DOHH2 (cell line): Measurements from ENCODE around the gene CCDC74B.
"Not testable (repeated sequence)": the region's sequence is repeated elsewhere in the genome, so short reads cannot be mapped to it uniquely, and the experiment has no call there.

Source experiments
- H3F3A ChIP-seq: fragments of 200-600 bp; sonication (generic), shearing (Covaris generic); 2 replicates; pipeline ENCODE4 v1.6.0; 2016; ENCODE audit warnings: antibody characterized with exemption, mild to moderate bottlenecking; ENCODE audit not compliant: control insufficient read depth, insufficient read depth
- H3K27ac ChIP-seq: fragments of 200-600 bp; sonication (generic); 2 replicates; pipeline ENCODE4 v1.5.1; 2014; ENCODE audit warnings: low read depth, mild to moderate bottlenecking, low read length, moderate library complexity
- H3K27me3 ChIP-seq: fragments of 200-600 bp; sonication (generic); 2 replicates; pipeline ENCODE4 v1.6.1; 2014; ENCODE audit warnings: mild to moderate bottlenecking, low read length, mixed read lengths; ENCODE audit not compliant: control insufficient read depth
- H3K36me3 ChIP-seq: fragments of 200-600 bp; sonication (generic); 2 replicates; pipeline ENCODE4 v1.6.1; 2014; ENCODE audit warnings: mild to moderate bottlenecking, low read length, moderate library complexity, mixed read lengths; ENCODE audit not compliant: control insufficient read depth
- H3K4me1 ChIP-seq: fragments of 200-600 bp; sonication (generic); 2 replicates; pipeline ENCODE4 v1.6.1; 2014; ENCODE audit warnings: mild to moderate bottlenecking, low read length, mixed read lengths; ENCODE audit not compliant: control insufficient read depth
- H3K4me2 ChIP-seq: fragments of 200-600 bp; sonication (generic); 2 replicates; pipeline ENCODE4 v1.6.0; 2014; ENCODE audit warnings: mild to moderate bottlenecking, low read length, moderate library complexity
- H3K4me3 ChIP-seq: fragments of 200-600 bp; sonication (generic); 2 replicates; pipeline ENCODE4 v1.5.1; 2014; ENCODE audit warnings: mild to moderate bottlenecking, low read length, mixed read lengths
- H3K79me2 ChIP-seq: fragments of 200-600 bp; sonication (generic); 2 replicates; pipeline ENCODE4 v1.6.1; 2014; ENCODE audit warnings: mild to moderate bottlenecking, low read length, mixed read lengths; ENCODE audit not compliant: control insufficient read depth
- H3K9me2 ChIP-seq: fragments of 200-600 bp; sonication (generic); replicated peaks from 2 replicates; pipeline ENCODE4 v1.6.1; 2014; ENCODE audit warnings: mild to moderate bottlenecking, low read length, mixed read lengths; ENCODE audit not compliant: control insufficient read depth
- H3K9me3 ChIP-seq: fragments of 200-600 bp; sonication (generic); 2 replicates; pipeline ENCODE4 v1.6.1; 2014; ENCODE audit warnings: antibody characterized with exemption, low read length, mixed read lengths; ENCODE audit not compliant: control insufficient read depth, insufficient read depth
- H4K20me1 ChIP-seq: fragments of 200-600 bp; sonication (generic); 2 replicates; pipeline ENCODE4 v1.6.0; 2014; ENCODE audit warnings: low read depth, mild to moderate bottlenecking, antibody characterized with exemption, low read length, moderate library complexity; ENCODE audit not compliant: control insufficient read depth, insufficient read depth
- CTCF ChIP-seq: fragments of 200-600 bp; sonication (generic); IDR thresholded peaks from one replicate; pipeline ENCODE4 v1.5.1; 2014; ENCODE audit warnings: antibody characterized with exemption, mild to moderate bottlenecking, low read depth, low read length; ENCODE audit not compliant: poor library complexity, severe bottlenecking
- EZH2phosphoT487 ChIP-seq: fragments of 200-600 bp; sonication (generic); IDR thresholded peaks from 2 replicates; pipeline ENCODE4 v1.6.1; 2017; ENCODE audit warnings: borderline replicate concordance, mild to moderate bottlenecking, antibody characterized with exemption, low read length, moderate library complexity, mixed read lengths

The CCDC74B gene

GRCh38 chr2:130158631-130159030 is 13.7 kb upstream of the CCDC74B start:
- no peaks in the 10 kb centered on the region for H3F3A ChIP-seq
- H3K4me1 ChIP-seq, result peaks cover 33% of the 10 kb centered on the region

DNA sequence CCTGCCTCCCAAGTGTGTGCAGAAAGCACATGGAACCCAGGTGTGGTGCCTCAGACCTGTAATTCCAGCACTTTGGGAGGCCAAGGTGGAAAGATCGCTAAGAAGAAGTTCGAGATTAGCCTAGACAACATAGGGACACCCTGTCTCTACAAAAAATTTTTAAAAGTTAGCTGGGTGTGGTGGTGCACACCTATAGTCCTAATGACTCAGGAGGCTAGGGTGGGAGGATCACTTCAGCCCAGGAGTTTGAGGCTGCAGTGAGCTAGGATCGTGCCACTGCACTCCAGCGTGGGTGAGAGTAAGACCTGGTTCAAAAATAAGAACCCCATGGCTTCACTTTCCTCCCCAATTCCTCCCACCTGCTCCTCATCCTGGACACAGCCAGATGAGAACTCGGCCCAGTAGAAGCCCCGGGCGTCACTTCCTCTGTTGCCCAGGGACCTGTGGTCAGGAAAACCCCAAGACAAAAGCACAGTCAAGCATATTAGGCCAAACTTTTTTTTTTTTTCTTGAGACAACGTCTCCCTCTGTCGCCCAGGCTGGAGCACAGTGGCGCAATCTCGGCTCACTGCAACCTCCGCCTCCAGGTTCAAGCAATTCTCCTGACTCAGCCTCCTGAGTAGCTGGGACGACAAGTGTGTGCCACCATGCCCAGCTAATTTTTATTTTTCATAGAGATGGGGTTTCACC is 13.1 kb upstream of the CCDC74B start:
- not testable (repeated sequence) for H4K20me1 ChIP-seq, H3K79me2 ChIP-seq, H3K9me3 ChIP-seq, H3K27me3 ChIP-seq, H3K4me3 ChIP-seq, H3K9me2 ChIP-seq, H3F3A ChIP-seq
- Histone ChIP-seq H3K36me3 (peaks cover 35% of the 10 kb centered on the region), H3K27ac (peak overlapping the region; percentile 63), H3K4me1 (peaks cover 33% of the 10 kb centered on the region), H3K4me2 (peak overlapping the region; percentile 28)

More at GRCh38 chr2:130158631-130159030, 13.7 kb upstream of the CCDC74B start:
- Histone ChIP-seq H3K27me3 (no peaks in the 10 kb centered on the region), H3K36me3 (peaks cover 32% of the 10 kb centered on the region), H3K79me2 (no peaks in the 10 kb centered on the region), H3K4me3 (no peak overlapping the region), H3K4me2 (peak overlapping the region; percentile 28), H3K27ac (peak overlapping the region; percentile 63), H3K9me3 (no peaks in the 10 kb centered on the region), H4K20me1 (no peaks in the 10 kb centered on the region), H3K9me2 (no peaks in the 10 kb centered on the region)
- TF ChIP-seq EZH2phosphoT487, result no peak
- no peak for TF ChIP-seq CTCF

GRCh38 chr2:130157354-130157753 is 12.4 kb upstream of the CCDC74B start:
- not testable (repeated sequence) for H3K27me3 ChIP-seq, H4K20me1 ChIP-seq, H3K9me3 ChIP-seq, H3K79me2 ChIP-seq, H3K4me3 ChIP-seq, H3K9me2 ChIP-seq, H3F3A ChIP-seq
- peak overlapping the region; percentile 2; the same call in 1 of the 2 replicates for H3K4me2 ChIP-seq
- H3K4me1 ChIP-seq, result peaks cover 33% of the 10 kb centered on the region
- H3K36me3 ChIP-seq, result peaks cover 37% of the 10 kb centered on the region
- H3K27ac ChIP-seq, result peak overlapping the region; percentile 63

GRCh38 chr2:130156624-130157004 is 11.7 kb upstream of the CCDC74B start:
- H3K4me3 ChIP-seq, result no peak overlapping the region
- no peaks in the 10 kb centered on the region for H3F3A ChIP-seq
- H3K9me3 ChIP-seq, result no peaks in the 10 kb centered on the region
- no peaks in the 10 kb centered on the region for H3K27me3 ChIP-seq
- no peak for TF ChIP-seq EZH2phosphoT487
- TF ChIP-seq CTCF, result no peak
- H3K79me2 ChIP-seq, result no peaks in the 10 kb centered on the region
- peaks cover 33% of the 10 kb centered on the region for H3K4me1 ChIP-seq
- H3K9me2 ChIP-seq, result no peaks in the 10 kb centered on the region
- H3K36me3 ChIP-seq, result peaks cover 42% of the 10 kb centered on the region
- H3K4me2 ChIP-seq, result no peak overlapping the region
- no peaks in the 10 kb centered on the region for H4K20me1 ChIP-seq
- H3K27ac ChIP-seq, result no peak overlapping the region
